MM.1S (cell line): ENCODE data around the gene FAM117B.

ENCODE experiments used
- DNase-seq: peaks from one replicate; pipeline ENCODE4 v3.0.0-alpha.2; 2015
- H2AFZ ChIP-seq: fragments of 300-600 bp; sonication (generic); 2 replicates; pipeline ENCODE4 v1.6.0; 2016; ENCODE audit warnings: antibody characterized with exemption, low read length
- H3F3A ChIP-seq: fragments of 300-600 bp; sonication (generic); 2 replicates; pipeline ENCODE4 v1.6.1; 2016; ENCODE audit warnings: mild to moderate bottlenecking, antibody characterized with exemption, low read length, moderate library complexity, mixed read lengths; ENCODE audit not compliant: insufficient read depth
- H3K27ac ChIP-seq: fragments of 300-600 bp; sonication (generic); 2 replicates; pipeline ENCODE4 v1.5.1; 2016; ENCODE audit warnings: mild to moderate bottlenecking, low read length
- H3K27me3 ChIP-seq: fragments of 300-600 bp; sonication (generic); replicated peaks from 2 replicates; pipeline ENCODE4 v1.6.0; 2016; ENCODE audit warnings: low read length; ENCODE audit not compliant: insufficient read depth
- H3K36me3 ChIP-seq: fragments of 300-600 bp; sonication (generic); replicated peaks from 2 replicates; pipeline ENCODE4 v1.6.1; 2016; ENCODE audit warnings: mild to moderate bottlenecking, low read length, mixed read lengths; ENCODE audit not compliant: insufficient read depth
- H3K4me1 ChIP-seq: fragments of 300-600 bp; sonication (generic); 2 replicates; pipeline ENCODE4 v1.6.1; 2016; ENCODE audit warnings: low read length, mixed read lengths
- H3K4me2 ChIP-seq: fragments of 300-600 bp; sonication (generic); 2 replicates; pipeline ENCODE4 v1.6.0; 2016; ENCODE audit warnings: low read depth, low read length
- H3K4me3 ChIP-seq: fragments of 300-600 bp; sonication (generic); 2 replicates; pipeline ENCODE4 v1.5.1; 2016; ENCODE audit warnings: low read length, mixed read lengths
- H3K79me2 ChIP-seq: fragments of 300-600 bp; sonication (generic); 2 replicates; pipeline ENCODE4 v1.6.1; 2016; ENCODE audit warnings: mixed run types, low read length, mixed read lengths
- H3K9ac ChIP-seq: fragments of 300-600 bp; sonication (generic); 2 replicates; pipeline ENCODE4 v1.6.1; 2016; ENCODE audit warnings: low read length, mixed read lengths
- H3K9me2 ChIP-seq: fragments of 300-600 bp; sonication (generic); replicated peaks from 2 replicates; pipeline ENCODE4 v1.6.1; 2016; ENCODE audit warnings: mild to moderate bottlenecking, low read length, mixed read lengths; ENCODE audit not compliant: insufficient read depth
- H3K9me3 ChIP-seq: fragments of 300-600 bp; sonication (generic); replicated peaks from 2 replicates; pipeline ENCODE4 v1.6.1; 2016; ENCODE audit warnings: mild to moderate bottlenecking, low read length, mixed read lengths; ENCODE audit not compliant: insufficient read depth
- H4K20me1 ChIP-seq: fragments of 300-600 bp; sonication (generic); 2 replicates; pipeline ENCODE4 v1.6.1; 2016; ENCODE audit warnings: mild to moderate bottlenecking, low read length, moderate library complexity, mixed read lengths; ENCODE audit not compliant: insufficient read depth
- EZH2 ChIP-seq: fragments of 300-600 bp; sonication (generic); optimal IDR thresholded peaks from 2 replicates; pipeline ENCODE3; 2017; ENCODE audit warnings: low read depth, mild to moderate bottlenecking, antibody characterized with exemption, low read length, mixed read lengths
- EZH2phosphoT487 ChIP-seq: fragments of 300-600 bp; sonication (generic); IDR thresholded peaks from 2 replicates; pipeline ENCODE4 v1.6.1; 2018; ENCODE audit warnings: antibody characterized with exemption, low read length
- TF ChIP-seq, protein P1 (sequence below): fragments of 300-600 bp; sonication (generic); IDR thresholded peaks from 2 replicates; pipeline ENCODE4 v1.5.1; 2016; ENCODE audit warnings: antibody characterized with exemption, low read length, mixed read lengths

Gene FAM117B

DNA sequence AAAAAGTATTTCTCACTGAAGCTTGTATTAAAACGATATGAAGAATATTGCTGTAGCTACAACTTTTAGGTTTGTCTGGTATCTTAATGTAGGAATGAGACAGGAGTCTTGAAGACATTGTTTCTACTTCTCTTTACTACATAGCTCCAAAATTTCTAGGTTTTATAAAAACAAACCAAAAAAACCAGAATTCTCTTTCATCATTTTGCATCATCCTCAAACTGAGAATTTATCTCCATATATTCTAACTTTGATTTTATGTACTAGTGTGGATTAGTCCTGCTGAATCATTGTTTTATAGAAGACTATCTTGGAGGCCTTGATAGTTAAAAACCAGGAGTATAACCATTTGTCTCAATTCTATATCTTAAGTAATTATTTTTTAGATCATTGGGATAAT lies 136.6 kb downstream of the FAM117B start:
- Histone ChIP-seq H3K4me2 (no peak overlapping the region), H3K4me1 (no peaks in the 10 kb centered on the region), H3K27me3 (no peaks in the 10 kb centered on the region), H3K9ac (no peak overlapping the region), H2AFZ (no peak overlapping the region), H3K4me3 (no peak overlapping the region), H3K27ac (no peak overlapping the region), H3K79me2 (no peaks in the 10 kb centered on the region), H3F3A (no peaks in the 10 kb centered on the region), H3K9me3 (no peaks in the 10 kb centered on the region), H4K20me1 (no peaks in the 10 kb centered on the region), H3K36me3 (no peaks in the 10 kb centered on the region), H3K9me2 (no peaks in the 10 kb centered on the region)
- no peak for DNase-seq
- TF ChIP-seq EZH2 (no peak), EZH2phosphoT487 (no peak)
- TF ChIP-seq, protein P1, sequence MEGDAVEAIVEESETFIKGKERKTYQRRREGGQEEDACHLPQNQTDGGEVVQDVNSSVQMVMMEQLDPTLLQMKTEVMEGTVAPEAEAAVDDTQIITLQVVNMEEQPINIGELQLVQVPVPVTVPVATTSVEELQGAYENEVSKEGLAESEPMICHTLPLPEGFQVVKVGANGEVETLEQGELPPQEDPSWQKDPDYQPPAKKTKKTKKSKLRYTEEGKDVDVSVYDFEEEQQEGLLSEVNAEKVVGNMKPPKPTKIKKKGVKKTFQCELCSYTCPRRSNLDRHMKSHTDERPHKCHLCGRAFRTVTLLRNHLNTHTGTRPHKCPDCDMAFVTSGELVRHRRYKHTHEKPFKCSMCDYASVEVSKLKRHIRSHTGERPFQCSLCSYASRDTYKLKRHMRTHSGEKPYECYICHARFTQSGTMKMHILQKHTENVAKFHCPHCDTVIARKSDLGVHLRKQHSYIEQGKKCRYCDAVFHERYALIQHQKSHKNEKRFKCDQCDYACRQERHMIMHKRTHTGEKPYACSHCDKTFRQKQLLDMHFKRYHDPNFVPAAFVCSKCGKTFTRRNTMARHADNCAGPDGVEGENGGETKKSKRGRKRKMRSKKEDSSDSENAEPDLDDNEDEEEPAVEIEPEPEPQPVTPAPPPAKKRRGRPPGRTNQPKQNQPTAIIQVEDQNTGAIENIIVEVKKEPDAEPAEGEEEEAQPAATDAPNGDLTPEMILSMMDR, result no peak

DNA sequence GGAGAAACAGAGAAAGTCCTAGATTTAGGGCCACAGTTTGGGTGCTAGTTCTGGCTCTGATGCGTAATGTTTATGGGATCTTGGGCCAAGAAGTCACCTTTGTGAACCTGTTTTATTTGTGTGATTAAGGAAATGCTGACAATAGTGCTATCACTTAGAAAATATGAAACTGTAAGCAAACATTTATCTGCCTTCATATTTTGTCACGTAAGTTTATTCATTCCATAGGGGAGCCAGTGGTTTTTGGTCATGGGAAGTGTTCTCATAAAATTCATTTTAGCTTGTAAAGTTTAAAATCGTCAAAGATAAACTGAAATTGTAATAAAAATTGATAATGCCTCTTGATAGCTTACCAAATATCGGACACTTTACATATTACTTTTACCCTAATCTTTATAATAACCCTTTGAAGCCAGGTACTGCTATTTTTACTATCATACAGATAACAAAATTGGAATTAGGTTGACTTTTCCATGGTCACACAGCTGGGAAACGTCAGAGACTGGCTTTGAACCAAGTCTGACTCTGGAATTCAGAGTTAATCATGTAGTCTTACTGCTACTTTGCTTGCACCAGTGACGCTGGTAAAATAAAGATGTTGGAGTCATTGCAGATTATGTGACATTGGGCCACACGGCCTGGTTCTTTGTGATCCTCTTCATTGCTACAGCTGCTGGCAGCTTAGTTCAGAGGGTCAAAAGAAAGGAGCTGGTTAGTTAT lies 137.1 kb downstream of the FAM117B start:
- no peaks in the 10 kb centered on the region for H4K20me1 ChIP-seq
- no peaks in the 10 kb centered on the region for H3K79me2 ChIP-seq
- no peak overlapping the region for H3K4me3 ChIP-seq
- H3K9ac ChIP-seq, result no peak overlapping the region
- no peaks in the 10 kb centered on the region for H3K36me3 ChIP-seq
- DNase-seq, result no peak
- H3F3A ChIP-seq, result no peaks in the 10 kb centered on the region
- no peaks in the 10 kb centered on the region for H3K4me1 ChIP-seq
- TF ChIP-seq, protein P1, result no peak
- TF ChIP-seq EZH2 (no peak), EZH2phosphoT487 (no peak)
- H3K9me2 ChIP-seq, result no peaks in the 10 kb centered on the region
- no peak overlapping the region for H3K27ac ChIP-seq
- H2AFZ ChIP-seq, result no peak overlapping the region
- H3K4me2 ChIP-seq, result no peak overlapping the region
- no peaks in the 10 kb centered on the region for H3K9me3 ChIP-seq
- no peaks in the 10 kb centered on the region for H3K27me3 ChIP-seq

DNA sequence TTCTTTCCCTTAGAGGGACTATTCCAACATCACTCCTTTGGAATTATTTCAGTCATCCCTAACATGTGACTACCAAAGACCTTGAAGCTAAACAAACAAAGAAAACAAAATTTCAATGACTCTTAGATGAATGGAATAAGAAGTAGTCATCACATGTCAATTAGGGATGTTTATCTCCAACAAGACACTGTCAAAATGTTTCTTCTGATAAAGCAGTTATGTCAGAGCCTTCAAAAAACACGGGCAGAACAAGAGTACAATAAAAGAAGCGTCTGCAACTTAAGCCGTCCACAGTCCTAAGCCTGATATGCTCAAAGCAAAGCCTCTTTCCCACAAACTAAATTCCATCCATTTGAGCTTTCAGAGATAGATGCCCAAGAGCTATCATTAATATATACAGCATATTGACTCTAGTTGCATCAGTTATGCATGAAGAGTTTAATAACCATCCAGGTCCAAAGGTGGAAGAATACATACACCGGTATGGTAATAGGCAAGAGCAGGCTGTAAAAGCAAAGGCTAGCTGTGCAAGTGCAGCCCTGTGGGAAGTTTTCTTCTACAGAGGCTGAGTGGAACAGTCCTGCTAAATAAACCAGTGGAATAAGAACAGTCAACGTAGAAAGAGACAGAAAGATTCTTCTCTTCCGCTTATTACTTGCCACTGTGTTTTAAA lies 138.7 kb downstream of the FAM117B start:
- Histone ChIP-seq H3K27me3 (no peaks in the 10 kb centered on the region), H2AFZ (no peak overlapping the region), H4K20me1 (no peaks in the 10 kb centered on the region), H3K4me1 (no peaks in the 10 kb centered on the region), H3K9ac (no peak overlapping the region), H3F3A (no peaks in the 10 kb centered on the region), H3K9me3 (no peaks in the 10 kb centered on the region), H3K9me2 (no peaks in the 10 kb centered on the region), H3K36me3 (no peaks in the 10 kb centered on the region), H3K27ac (no peak overlapping the region), H3K4me3 (no peak overlapping the region), H3K4me2 (no peak overlapping the region), H3K79me2 (no peaks in the 10 kb centered on the region)
- TF ChIP-seq EZH2, result no peak
- TF ChIP-seq, protein P1, result no peak
- TF ChIP-seq EZH2phosphoT487, result no peak
- no peak for DNase-seq
